HG03439 (cell line): ENCODE measurements around the gene EVA1A.

Experiments
- ATAC-seq: cut with Tn5 transposase; IDR thresholded peaks from one replicate; pipeline ENCODE4 v1.9.1; 2021; ENCODE audit warnings: mild to moderate bottlenecking, moderate library complexity; ENCODE audit not compliant: unreplicated experiment

The EVA1A gene, protein sequence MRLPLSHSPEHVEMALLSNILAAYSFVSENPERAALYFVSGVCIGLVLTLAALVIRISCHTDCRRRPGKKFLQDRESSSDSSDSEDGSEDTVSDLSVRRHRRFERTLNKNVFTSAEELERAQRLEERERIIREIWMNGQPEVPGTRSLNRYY

DNA sequence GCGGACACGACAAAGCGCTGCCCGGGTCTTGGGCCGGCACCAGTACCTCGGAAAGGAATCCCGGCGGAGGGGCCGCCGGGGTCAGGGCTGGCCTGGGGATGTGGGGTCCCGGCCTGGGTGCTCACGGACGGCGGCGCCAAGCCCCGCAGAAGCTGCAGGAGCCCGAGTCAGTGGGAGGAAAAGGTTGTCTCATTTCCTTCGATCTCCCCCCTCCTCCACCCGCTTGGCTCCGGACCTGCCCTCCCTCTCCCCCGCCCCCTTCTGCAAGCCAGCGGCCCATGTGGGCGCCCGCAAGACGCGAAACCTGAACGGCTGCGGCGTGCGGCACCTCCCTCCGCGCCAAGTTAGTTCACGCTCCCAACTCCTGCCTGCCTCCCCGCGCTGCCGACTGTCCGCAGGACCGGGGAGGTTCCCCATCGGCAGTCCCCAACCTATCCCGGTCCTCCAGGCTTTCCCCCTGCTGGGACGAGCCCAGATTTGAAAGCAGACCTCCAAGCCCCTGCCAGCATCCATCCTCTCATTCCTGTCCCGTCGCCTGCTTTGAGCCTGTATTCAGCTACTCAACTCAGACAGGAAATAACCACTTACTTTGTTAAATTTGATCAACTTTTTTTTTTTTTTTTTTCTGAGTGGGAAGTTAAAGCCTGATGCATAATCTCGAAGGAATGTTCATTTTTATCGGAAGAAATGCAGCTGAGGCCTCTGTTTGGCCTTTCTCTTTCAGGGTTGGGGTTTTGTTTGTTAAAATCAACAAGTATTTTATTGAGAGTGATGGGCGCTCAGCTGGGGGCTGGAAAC, at the start of gene EVA1A:
Gene EVA1A (minus strand): TSS at position 172 of the 798 bp plus-strand sequence. CDS start 42,799 bp downstream, outside the sequence.
- ATAC-seq = no peak

DNA sequence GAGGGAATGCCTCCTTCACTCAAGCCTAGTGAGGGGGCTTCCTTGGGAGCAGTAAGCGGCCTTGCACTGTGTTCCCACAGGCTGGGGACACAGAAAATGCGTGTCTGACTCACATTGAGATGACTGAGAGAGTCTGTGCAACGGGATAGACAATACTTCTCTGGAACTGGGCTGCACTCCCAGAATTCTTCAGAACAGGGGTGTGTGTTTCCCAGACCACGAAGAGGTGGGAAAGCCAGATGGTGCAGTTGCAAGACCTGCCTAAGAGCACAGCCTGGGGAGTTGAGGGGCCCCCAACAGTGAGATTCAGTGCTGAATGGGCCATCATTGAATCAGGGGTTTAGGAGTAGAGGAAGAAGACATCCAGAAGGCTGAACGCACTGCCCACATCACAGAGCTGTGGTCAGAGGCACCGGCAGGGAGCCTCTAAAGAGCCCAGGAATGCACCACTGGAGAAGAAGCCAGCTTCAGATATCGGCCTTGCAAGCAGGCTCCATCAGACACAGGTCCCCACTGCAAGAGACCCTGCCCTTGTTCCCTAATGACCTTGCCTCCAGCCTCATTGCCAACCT, 49.3 kb upstream of the EVA1A start:
- no peak for ATAC-seq

DNA sequence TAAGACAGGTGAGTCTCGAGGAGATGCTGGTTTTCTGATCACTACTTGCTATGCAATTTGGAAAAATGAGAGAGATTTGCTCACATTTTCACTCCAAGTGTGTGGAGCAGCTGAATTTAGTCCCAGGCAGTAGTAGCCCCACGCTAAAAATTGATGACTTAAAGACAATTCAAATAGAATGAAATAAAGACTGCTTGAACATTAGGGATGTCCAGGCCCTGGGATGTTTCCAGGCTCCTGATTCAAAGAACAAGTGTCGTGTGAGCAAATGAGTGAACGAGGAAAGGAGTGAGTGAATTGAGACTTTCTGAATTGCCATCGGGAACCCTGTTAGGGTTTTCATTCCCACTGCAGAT, 48.6 kb upstream of the EVA1A start:
- no peak for ATAC-seq

DNA sequence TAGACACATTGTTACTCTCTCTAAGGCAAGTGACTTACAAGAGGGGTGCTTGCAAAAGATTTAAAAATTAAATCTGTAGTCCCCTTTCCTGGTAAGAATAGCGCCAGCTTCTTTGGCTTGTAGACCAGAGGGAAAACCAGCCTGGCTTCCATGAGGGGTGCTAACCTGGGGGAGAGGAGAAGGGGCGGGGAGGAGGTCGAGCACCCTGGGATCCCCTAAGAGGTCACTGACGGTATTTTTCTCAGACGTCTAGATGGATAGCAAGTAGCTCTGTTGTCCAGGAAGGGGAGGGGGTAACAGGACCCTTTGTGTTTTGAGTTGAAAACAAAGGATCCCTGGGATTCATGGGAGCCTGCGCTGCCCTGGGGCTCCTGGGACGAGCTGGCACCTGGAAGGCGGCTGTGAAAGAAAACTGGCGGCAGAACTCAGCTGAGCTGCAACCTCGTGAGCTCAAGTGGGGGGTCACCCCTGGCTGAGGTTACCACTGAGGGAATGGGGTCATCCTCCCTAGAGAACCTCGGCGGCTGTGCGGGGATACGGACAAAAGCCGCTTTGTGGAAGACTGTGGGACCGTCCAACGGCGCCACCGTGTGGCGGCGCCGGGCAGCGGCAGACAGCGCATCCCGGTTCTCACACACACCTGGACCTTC, 48.1 kb upstream of the EVA1A start:
- peak; percentile 87 for ATAC-seq

DNA sequence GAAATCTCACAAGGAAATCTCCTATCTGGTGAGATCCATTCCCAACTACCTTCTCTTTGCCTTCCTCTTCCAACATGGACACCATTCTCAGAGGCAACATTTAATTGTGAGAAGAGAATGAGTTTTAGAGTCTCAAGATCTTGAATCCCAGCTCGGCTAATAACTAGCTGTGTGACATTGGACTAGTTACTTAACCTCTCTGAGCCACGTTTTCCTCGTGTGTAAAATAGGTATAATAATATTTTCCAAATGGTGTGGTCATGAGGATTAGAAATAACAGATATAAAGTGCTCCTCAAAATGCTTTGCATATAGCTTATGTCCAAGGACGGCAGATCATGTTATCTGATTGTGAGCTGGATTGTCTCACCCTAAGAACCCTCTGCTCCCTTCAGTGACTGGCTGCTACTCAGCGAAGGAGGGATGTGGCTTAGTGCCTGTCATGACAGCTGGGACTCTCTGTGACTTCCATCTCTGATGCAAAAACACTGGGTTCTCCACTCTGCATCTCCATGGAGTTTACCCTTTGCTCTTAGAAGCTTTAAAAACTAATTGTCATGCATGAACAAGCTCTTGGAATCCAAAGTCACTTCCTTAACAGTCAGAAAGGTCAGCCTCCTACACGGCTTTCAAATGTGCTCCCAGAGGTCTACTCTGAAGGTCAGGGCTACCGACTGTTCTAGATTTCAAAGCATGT, 47.4 kb upstream of the EVA1A start:
- ATAC-seq = no peak

DNA sequence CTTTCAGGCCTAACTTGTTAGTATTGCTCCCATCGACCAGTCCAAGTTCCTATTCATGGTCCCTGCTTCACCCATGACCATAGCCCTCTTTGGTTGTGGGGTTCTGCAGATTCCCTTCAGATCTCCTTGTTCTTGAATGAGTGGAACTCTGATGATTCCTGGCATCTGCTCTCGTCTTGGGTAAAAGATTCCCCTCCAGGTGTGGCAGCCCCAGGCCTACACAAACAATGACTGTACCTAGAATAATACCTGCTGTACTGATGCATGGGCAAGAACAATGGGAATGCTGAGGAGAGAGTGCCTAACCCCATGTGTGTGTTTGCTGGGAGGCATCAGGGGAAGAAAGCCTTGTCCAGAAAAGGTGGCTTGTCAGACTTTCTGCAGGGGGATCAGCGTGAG, 46.7 kb upstream of the EVA1A start:
- ATAC-seq = no peak

DNA sequence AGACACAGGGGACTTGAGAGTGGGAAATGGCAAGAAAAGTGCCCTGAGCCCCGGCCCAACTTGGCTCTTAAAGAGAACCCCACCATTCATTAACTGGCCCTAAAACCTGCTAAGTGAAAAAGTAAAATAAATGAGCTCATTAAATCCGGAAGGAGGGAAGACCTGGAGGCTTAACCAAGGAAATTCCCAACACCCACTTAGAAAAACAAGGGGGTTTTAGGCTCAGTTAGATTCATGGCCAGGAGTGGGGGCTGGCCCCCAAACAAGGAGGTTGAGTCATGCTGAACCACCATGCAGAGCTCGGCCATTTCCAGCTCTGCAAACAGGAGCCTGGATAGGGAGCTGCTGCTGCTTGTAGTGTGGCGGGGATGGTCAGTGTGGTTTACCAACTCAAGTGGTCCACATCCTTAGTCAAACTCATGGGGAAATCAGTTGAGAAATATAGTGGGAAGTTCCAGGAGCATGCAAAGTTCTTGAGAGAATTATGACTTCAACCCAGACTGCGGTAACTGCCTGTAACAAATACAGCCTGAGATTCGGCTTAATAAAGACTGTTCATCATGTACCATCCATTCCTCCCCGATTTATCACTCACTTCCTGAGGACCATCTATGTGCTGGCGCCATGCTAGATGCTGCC, 46.1 kb upstream of the EVA1A start:
- no peak for ATAC-seq

DNA sequence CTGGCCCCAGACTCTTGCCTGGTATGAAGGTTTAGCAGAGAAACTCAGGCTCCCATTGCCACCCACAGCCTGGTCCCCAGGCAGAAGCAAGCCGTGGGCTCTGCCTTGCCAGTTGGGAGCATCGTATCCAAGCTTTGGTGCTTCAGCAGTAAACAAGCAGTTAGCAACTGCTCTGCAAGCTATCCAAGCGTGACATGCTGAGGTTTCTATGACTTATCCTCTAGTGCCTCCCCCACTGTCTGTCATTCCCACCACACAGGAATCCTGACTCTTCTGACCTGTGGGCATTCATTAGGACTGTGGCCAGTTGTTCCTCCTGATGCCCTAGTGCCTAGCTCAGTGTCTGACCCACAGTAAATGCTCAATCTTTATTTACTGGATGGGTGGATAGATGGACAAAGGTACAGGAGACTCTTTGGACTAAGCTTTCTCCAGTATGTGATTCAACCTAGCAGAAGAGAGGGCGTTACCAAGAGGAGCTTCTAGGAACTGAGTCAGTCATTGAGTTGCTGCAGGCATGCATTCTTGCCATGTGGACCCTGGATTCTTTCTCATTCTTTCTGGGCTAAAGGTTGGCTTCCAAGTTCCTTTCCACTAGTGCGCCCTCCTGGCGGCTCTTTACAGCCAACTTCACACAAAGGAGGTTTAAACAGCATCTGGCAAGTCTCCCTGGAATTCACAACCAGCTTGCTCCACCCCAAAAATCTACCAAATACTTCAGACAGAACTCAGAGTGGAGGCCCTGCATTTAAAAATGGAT, 45.2 kb upstream of the EVA1A start:
- ATAC-seq = no peak

DNA sequence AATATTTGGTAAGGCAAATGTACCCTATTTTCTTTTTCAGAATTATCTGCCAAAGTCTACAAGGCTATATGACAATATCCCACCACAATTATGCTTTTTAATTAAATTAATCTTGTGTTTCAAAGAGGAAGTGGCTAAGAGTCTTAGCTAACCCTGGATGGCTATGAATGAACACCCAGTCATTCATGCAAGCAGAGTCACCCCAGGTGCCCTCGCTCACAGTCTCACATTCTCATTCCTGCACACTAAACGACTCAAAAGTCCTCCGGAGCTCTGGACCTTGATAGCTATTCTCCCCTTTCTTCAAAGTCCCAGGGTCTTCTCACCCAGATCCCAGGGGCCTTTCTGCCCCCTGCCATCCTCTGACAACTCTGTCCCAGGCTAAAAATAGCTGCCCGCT, 43.7 kb upstream of the EVA1A start:
- no peak for ATAC-seq

DNA sequence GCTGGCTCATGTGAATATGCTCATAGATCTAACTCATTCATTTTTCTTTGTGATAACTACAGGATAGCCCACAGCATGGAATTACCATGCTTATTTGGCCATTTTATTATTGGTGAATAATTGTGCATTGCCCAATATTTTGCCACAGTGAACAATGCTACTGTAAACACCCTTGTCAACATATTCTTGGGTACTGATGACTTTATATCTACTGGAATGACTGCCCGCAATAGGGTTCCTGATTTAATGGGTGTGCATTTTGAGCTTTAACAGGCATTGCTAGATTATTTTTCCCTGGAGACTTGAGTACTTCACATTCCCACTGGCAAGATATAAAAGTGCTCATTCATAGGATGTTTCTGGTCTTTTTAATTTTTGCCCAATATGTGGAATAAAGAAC, 42.7 kb upstream of the EVA1A start:
- no peak for ATAC-seq

DNA sequence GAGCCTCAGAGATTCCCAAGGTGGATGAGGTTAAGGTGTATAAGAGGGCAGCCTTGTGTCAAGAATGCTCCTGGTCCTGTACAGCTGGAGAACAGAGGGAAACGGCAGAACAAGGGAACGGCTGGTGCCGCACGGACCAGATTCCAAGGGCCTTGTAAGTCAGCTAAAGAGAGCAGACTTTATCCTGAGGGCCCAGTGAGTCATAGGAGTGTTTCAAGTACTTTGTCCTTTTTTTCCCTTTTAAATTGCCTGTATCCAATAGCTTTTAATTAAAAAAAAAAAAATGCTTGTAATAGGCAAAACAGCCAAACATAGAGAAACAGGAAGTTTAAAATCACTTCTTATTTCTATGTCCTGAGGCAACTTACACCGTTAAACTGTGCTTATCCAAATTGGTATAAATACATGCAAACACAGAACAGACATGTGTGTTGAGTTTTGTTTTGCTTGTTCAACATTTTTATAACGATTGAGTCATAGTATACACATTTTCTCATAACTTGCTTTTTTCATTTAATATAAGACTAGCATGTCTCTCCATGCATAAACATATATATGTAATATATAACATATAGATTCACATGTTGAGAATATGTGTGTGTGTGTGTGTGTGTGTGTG, 42.1 kb upstream of the EVA1A start:
- ATAC-seq = no peak

DNA sequence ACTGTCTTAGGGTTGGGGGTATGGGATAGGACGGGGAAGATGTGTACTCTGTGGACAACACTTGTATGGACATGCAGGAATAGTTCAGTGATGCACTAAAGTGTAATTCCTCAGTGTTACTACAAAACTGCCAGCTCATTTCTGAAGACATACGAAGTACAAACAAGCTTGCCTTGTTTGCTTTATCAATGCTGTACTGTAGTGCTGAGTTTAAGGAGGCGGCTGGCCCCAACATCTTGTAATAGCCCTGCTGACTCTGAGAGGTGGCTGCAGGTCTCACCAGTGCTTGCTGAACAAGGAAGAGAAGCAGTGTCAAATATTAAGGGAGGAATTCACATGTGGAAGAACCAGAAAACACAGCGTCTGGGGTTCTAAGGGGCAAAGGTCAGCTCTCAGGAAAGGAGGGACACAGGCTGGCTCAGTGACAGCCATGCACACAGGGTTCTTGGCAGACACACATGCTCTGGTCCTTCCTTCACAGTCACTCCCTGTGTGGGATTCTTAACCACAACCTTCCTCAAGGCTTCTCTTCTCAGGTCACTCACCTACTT, 39.8 kb upstream of the EVA1A start:
- ATAC-seq = no peak

DNA sequence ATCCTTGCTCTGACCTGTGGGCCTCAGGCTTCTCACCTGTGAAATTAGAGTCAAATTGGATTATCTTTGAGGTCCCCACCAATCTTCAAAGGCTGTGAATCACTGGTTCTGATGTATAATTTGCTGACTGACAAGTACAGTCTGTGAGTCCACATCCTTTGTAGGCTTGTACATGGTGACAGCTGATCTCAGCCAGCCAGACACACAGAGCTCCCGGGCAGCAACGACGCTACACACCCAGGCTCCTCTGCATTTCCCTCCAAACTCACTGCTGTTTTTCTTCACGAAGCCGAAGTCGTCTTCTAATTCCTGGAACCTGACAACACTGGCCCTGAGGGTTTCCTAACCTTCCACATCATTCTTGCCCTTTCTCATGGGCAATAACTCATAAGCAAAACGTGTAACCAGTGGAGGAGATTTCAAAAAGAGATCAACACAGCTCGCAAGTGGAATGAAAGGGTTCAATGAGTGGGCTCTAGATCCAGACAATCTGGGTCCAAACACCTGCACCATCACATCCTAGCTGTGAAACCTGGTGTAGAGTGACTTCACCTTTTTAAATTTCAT, 37.9 kb upstream of the EVA1A start:
- no peak for ATAC-seq

DNA sequence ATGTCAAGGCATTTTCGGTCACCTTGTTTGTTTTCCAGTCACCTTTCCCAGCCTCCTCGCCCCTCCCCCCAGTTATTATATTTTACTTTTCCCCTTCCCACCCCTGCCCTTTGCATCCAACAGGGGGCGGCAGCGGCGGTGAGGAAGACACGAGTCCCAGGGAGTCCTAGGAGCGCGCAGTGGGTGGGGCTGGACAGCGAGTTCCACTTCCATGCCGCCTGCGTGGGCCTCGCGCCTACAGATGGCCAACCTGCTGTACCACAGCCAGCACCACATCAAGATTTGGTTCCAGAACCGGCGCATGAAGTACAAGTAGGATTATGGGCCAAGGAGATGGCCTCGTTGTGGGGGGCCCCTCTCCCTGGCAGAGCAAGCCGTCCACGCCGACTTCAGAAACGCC, 37.2 kb upstream of the EVA1A start:
- ATAC-seq = no peak

DNA sequence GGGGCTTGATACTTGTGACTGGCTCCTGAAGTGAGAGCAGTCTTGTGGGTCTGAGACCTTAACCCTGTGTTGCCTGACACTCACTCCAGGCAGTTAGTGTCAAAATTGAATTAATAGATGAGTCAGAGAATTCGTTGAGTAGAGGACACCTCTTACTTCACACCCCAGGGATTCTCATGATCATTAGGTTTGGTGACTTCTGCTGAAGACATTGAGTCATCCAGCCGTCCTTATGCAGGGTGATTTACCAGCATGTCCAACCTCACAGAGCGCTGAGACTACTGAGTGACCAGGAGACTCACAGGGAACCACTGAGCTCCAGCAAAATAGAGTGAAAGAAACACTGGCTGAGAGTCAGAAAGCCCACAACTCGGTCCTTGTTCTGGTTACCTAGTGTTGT, 36.0 kb upstream of the EVA1A start:
- ATAC-seq = no peak

DNA sequence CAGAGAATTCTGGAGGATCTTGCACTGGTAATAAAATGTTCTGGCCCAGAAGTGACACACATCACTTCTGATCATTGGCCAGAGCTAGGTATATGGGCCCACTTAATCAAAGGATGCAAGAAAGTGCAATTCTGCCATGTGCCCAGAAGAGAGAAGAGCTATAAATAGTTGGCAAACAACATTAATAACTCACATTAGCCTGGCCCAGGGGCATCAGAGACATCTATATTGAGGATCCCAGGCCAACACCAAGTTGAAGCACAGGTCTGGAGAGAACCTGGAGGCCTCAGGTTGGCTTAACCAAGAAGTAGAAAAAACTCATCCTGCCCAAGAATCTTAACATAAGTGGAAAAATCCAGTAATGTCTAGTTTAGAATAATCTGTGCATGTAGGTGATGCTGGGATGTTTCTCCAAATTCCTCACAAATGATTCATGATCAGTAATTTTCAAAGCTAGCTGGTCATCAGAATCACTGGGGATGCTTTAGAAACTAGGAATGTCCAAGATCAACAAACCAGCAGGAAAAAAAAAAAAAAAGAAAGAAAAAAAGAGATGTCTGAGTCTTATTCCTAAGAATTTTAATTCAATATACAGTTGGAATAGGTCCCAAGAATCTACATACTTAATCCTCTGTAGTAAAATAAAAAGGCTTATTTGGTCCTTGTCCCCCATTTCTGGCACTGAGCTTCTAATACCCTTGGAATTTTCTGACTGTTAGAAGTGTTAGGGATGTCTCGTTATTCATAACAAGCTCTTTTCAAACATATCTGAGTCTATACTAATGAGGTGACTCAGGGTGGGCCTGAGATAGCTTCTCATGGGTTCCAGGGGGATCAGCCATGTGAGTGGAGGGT, 35.0 kb upstream of the EVA1A start:
- ATAC-seq = no peak

DNA sequence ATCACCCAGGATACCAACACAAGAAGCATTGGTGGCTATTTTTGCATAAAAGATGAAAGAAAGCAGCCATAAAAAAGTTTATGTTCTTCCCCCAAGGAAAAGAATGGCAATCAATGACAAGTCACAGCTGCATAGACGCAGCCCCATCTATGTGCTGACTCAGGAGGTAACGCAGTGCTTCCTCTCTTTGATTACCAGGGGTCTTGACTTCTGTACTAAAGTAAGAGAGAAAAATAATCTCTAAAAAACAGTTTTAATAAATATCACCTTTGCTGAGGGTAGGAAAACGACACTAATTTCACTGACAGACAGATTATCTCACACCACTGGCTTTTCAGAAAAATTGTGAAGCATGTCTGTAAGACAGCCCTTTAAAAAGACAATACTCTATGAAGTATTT, 33.9 kb upstream of the EVA1A start:
- ATAC-seq = no peak

DNA sequence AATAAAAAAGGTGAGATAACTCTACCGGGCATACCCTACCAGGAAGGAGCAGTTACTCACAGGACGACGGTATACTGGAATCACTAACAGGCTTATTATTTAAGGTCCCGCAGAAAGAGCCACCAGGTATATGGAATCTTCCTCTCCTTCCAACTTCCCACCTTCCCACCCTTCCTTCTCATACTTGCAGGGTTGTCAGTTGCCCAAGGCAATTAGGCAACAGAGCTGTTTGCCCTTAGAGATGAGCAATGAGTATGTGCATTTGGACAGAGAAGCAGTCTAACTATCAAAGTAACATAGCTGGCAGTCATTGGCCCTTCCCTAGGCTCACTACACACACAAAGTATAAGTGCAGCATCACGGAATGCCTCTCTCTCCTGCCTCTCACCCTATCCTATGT, 32.1 kb upstream of the EVA1A start:
- ATAC-seq = no peak
